SK-N-SH treated with all-trans-retinoic acid at 6 μM for 48 hours (cell line): ENCODE results near the gene JAKMIP1.

ENCODE experiments used
- ATAC-seq: fragments of 200-7000 bp; cut with Tn5 transposase; 3 replicates; pipeline ENCODE4 v1.9.1; 2020; ENCODE audit warnings: mild to moderate bottlenecking, moderate library complexity
- BACH2 ChIP-seq: fragments of 250-450 bp; sonication (Bioruptor Pico); IDR thresholded peaks from 2 replicates; pipeline ENCODE4 v1.9.0; 2021; ENCODE audit warnings: mild to moderate bottlenecking, borderline replicate concordance
- CREB5 ChIP-seq: fragments of 250-450 bp; sonication (Bioruptor Pico); IDR thresholded peaks from 2 replicates; pipeline ENCODE4 v1.5.1; 2020; ENCODE audit warnings: low read depth, mild to moderate bottlenecking, moderate library complexity
- CSDC2 ChIP-seq: fragments of 250-450 bp; sonication (Bioruptor Pico); IDR thresholded peaks from 2 replicates; pipeline ENCODE4 v1.5.0; 2020; ENCODE audit warnings: mild to moderate bottlenecking, moderate library complexity
- ESRRG ChIP-seq: fragments of 250-450 bp; sonication (Bioruptor Pico); IDR thresholded peaks from 2 replicates; pipeline ENCODE4 v1.6.1; 2021; ENCODE audit warnings: mild to moderate bottlenecking
- PPARA ChIP-seq: fragments of 250-450 bp; sonication (Bioruptor Pico); IDR thresholded peaks from 2 replicates; pipeline ENCODE4 v1.5.0; 2020; ENCODE audit warnings: mild to moderate bottlenecking, borderline replicate concordance
- TCF4 ChIP-seq: fragments of 250-450 bp; sonication (Bioruptor Pico); IDR thresholded peaks from 2 replicates; pipeline ENCODE4 v1.8.0; 2021; ENCODE audit warnings: mild to moderate bottlenecking, moderate library complexity, borderline replicate concordance
- TOX ChIP-seq: fragments of 250-450 bp; sonication (Bioruptor Pico); IDR thresholded peaks from 2 replicates; pipeline ENCODE4 v1.8.0; 2021; ENCODE audit warnings: mild to moderate bottlenecking, moderate library complexity, borderline replicate concordance
- TSHZ2 ChIP-seq: fragments of 250-450 bp; sonication (Bioruptor Pico); IDR thresholded peaks from 2 replicates; pipeline ENCODE4 v1.5.0; 2020; ENCODE audit warnings: mild to moderate bottlenecking, moderate library complexity
- ZC3H10 ChIP-seq: fragments of 250-450 bp; sonication (Bioruptor Pico); IDR thresholded peaks from 2 replicates; pipeline ENCODE4 v1.5.1; 2021; ENCODE audit warnings: mild to moderate bottlenecking, moderate library complexity
- ZFP3 ChIP-seq: fragments of 250-450 bp; sonication (Bioruptor Pico); IDR thresholded peaks from 2 replicates; pipeline ENCODE4 v1.5.0; 2020; ENCODE audit warnings: mild to moderate bottlenecking, moderate library complexity
- ZFP30 ChIP-seq: fragments of 450-650 bp; formaldehyde crosslinking; IDR thresholded peaks from 2 replicates; pipeline ENCODE4 v1.5.0; 2022; ENCODE audit warnings: mild to moderate bottlenecking, moderate library complexity
- ZNF565 ChIP-seq: fragments of 450-650 bp; formaldehyde crosslinking; conservative IDR thresholded peaks from 2 replicates; pipeline ENCODE4 v1.5.0; 2020; ENCODE audit warnings: low read depth, mild to moderate bottlenecking, moderate library complexity
- ZNF8 ChIP-seq: fragments of 450-650 bp; formaldehyde crosslinking; IDR thresholded peaks from 2 replicates; pipeline ENCODE4 v1.5.0; 2020; ENCODE audit warnings: mild to moderate bottlenecking, moderate library complexity
- TF ChIP-seq, protein P1 (sequence below): fragments of 250-450 bp; sonication (Bioruptor Pico); IDR thresholded peaks from 2 replicates; pipeline ENCODE4 v1.8.0; 2020; ENCODE audit warnings: mild to moderate bottlenecking, moderate library complexity, borderline replicate concordance
- TF ChIP-seq, protein P2 (sequence below): fragments of 250-450 bp; sonication (Bioruptor Pico); IDR thresholded peaks from 2 replicates; pipeline ENCODE4 v1.8.0; 2021; ENCODE audit warnings: low read depth, mild to moderate bottlenecking, moderate library complexity, borderline replicate concordance

The JAKMIP1 gene

GRCh38 chr4:6049278-6049677, 151.1 kb downstream of the JAKMIP1 start:
- no peak for ATAC-seq
- TF ChIP-seq TCF4 = no peak
- no peak for TF ChIP-seq ZC3H10
- no peak for TF ChIP-seq CREB5 (CRISPR knock-in tag)
- no peak for TF ChIP-seq ESRRG
- TF ChIP-seq TSHZ2 (CRISPR knock-in tag) = no peak
- TF ChIP-seq ZFP30 (CRISPR knock-in tag) = no peak

DNA sequence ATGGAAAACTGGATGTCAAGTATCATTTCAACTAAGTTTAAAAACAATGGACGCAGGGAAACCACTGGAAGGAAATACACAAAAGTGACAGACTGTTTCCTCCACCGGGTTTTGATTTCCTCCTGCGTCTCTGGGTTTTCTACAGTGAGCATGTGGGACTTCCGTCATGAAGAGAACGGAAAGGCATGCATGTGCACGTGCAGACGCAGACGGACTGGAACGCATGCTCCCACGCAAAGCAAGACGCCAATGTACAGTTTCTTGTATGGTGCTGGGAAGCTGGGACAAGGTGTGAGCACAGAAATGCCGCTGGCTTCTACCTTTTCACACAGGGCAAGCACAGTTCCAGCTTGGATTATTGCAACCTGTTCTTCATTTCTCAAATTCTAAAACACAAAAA, 151.8 kb downstream of the JAKMIP1 start:
- no peak for ATAC-seq
- TF ChIP-seq PPARA (CRISPR knock-in tag) (no peak), TOX (CRISPR knock-in tag) (no peak), ZNF8 (CRISPR knock-in tag) (no peak), ESRRG (no peak), CSDC2 (CRISPR knock-in tag) (no peak), ZFP30 (CRISPR knock-in tag) (no peak), TCF4 (no peak), TSHZ2 (CRISPR knock-in tag) (no peak)
- TF ChIP-seq, protein P1, sequence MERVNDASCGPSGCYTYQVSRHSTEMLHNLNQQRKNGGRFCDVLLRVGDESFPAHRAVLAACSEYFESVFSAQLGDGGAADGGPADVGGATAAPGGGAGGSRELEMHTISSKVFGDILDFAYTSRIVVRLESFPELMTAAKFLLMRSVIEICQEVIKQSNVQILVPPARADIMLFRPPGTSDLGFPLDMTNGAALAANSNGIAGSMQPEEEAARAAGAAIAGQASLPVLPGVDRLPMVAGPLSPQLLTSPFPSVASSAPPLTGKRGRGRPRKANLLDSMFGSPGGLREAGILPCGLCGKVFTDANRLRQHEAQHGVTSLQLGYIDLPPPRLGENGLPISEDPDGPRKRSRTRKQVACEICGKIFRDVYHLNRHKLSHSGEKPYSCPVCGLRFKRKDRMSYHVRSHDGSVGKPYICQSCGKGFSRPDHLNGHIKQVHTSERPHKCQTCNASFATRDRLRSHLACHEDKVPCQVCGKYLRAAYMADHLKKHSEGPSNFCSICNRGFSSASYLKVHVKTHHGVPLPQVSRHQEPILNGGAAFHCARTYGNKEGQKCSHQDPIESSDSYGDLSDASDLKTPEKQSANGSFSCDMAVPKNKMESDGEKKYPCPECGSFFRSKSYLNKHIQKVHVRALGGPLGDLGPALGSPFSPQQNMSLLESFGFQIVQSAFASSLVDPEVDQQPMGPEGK (CRISPR knock-in tag) = no peak
- TF ChIP-seq, protein P2, sequence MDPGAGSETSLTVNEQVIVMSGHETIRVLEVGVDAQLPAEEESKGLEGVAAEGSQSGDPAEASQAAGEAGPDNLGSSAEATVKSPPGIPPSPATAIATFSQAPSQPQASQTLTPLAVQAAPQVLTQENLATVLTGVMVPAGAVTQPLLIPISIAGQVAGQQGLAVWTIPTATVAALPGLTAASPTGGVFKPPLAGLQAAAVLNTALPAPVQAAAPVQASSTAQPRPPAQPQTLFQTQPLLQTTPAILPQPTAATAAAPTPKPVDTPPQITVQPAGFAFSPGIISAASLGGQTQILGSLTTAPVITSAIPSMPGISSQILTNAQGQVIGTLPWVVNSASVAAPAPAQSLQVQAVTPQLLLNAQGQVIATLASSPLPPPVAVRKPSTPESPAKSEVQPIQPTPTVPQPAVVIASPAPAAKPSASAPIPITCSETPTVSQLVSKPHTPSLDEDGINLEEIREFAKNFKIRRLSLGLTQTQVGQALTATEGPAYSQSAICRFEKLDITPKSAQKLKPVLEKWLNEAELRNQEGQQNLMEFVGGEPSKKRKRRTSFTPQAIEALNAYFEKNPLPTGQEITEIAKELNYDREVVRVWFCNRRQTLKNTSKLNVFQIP (CRISPR knock-in tag) = no peak

GRCh38 chr4:6047130-6047673, 153.1 kb downstream of the JAKMIP1 start:
- ATAC-seq = no peak
- TF ChIP-seq PPARA (CRISPR knock-in tag) (no peak), ESRRG (no peak), ZFP3 (CRISPR knock-in tag) (no peak), CREB5 (CRISPR knock-in tag) (no peak), ZNF8 (CRISPR knock-in tag) (no peak), ZC3H10 (no peak), BACH2 (CRISPR knock-in tag) (no peak), ZNF565 (CRISPR knock-in tag) (no peak), TOX (CRISPR knock-in tag) (no peak)
- TF ChIP-seq, protein P1 (CRISPR knock-in tag) = no peak
- TF ChIP-seq, all 23 proteins: peak for 0
